Measurements from ENCODE around the gene MARCKS. TPM values are rescaled to one million over a fixed set of nuclear protein-coding genes. Genes with fewer than 3 reads are reported as not detected.
A peak's percentile ranks its signal among the peaks of the same experiment; 100 is the strongest.

The MARCKS gene
- polyA plus RNA-seq, 1 of the 3 experiments (the other 2 are of a cell fraction), result 61.4 TPM

- TF ChIP-seq, protein P1, sequence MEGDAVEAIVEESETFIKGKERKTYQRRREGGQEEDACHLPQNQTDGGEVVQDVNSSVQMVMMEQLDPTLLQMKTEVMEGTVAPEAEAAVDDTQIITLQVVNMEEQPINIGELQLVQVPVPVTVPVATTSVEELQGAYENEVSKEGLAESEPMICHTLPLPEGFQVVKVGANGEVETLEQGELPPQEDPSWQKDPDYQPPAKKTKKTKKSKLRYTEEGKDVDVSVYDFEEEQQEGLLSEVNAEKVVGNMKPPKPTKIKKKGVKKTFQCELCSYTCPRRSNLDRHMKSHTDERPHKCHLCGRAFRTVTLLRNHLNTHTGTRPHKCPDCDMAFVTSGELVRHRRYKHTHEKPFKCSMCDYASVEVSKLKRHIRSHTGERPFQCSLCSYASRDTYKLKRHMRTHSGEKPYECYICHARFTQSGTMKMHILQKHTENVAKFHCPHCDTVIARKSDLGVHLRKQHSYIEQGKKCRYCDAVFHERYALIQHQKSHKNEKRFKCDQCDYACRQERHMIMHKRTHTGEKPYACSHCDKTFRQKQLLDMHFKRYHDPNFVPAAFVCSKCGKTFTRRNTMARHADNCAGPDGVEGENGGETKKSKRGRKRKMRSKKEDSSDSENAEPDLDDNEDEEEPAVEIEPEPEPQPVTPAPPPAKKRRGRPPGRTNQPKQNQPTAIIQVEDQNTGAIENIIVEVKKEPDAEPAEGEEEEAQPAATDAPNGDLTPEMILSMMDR (IDR thresholded peaks at IDR 0.05), result no peak
- TF ChIP-seq TAF1 (IDR thresholded peaks at IDR 0.05; ENCODE audit: borderline replicate concordance, low read depth, low read length) (no peak), FOXJ3 (CRISPR knock-in tag; IDR thresholded peaks at IDR 0.05) (no peak), YY1 (IDR thresholded peaks at IDR 0.05; ENCODE audit: low read depth) (no peak), RFX5 (IDR thresholded peaks at IDR 0.05; ENCODE audit: low read length) (no peak), RXRA (IDR thresholded peaks at IDR 0.05; ENCODE audit: borderline replicate concordance, low read depth) (peak; percentile 73), SMC3 (IDR thresholded peaks at IDR 0.05; ENCODE audit: low read depth, low read length) (no peak), FOXM1 (IDR thresholded peaks at IDR 0.05; ENCODE audit: low read depth) (peak; percentile 72; the same call in 1 of the 2 replicates), RAD21 (IDR thresholded peaks at IDR 0.05; ENCODE audit: low read length) (no peak), EZH2phosphoT487 (IDR thresholded peaks at IDR 0.05; ENCODE audit: borderline replicate concordance, low read depth) (no peak), POLR2AphosphoS5 (IDR thresholded peaks at IDR 0.05; ENCODE audit: low read depth, low read length) (peak; percentile 26; the same call in 1 of the 2 replicates)
Measured at GRCh38 chr6:113833537-113833936, 23.6 kb upstream of the MARCKS start (continued).

- no peak for DNase-seq
- Histone ChIP-seq H2AFZ (ENCODE audit: low read depth) (no peak overlapping the region), H3K9ac (no peak overlapping the region), H4K20me1 (ENCODE audit: insufficient read depth) (no peaks in the 10 kb centered on the region), H3F3A (replicated peaks; ENCODE audit: insufficient read depth) (peaks cover 17% of the 10 kb centered on the region), H3K4me1 (ENCODE audit: control insufficient read depth in 1 of 2, insufficient read depth in 2 of 2, low read depth in 1 of 2, low read length in 1 of 2) (no peaks in the 10 kb centered on the region; a peak in 2 of 4 replicates), H3K4me2 (no peak overlapping the region), H3K9me3 (no peaks in the 10 kb centered on the region), H3K36me3 (replicated peaks in 1 of 2; ENCODE audit: control insufficient read depth in 1 of 2, insufficient read depth in 2 of 2, low read length in 1 of 2) (no peaks in the 10 kb centered on the region), H3K79me2 (ENCODE audit: insufficient read depth) (no peaks in the 10 kb centered on the region), H3K27me3 (ENCODE audit: insufficient read depth) (no peaks in the 10 kb centered on the region), H3K9me2 (no peaks in the 10 kb centered on the region; the same call in 1 of the 2 replicates), H3K4me3 (ENCODE audit: low read depth in 2 of 2, low read length in 1 of 2) (no peak overlapping the region), H3K27ac (ENCODE audit: low read depth in 2 of 2, low read length in 1 of 2) (no peak overlapping the region)
- CTCF ChIA-PET, result no interaction called here
- WGBS (ENCODE audit: low lambda C conversion rate), result 82% methylated on average over 2 of the region's 2 CpGs
- POLR2A ChIA-PET, result no interaction called here
- TF ChIP-seq RFX5 (IDR thresholded peaks at IDR 0.05; ENCODE audit: low read length), result no peak
- no peak for TF ChIP-seq MXI1 (IDR thresholded peaks at IDR 0.05; ENCODE audit: low read depth, low read length)
- TF ChIP-seq USF2 (IDR thresholded peaks at IDR 0.05; ENCODE audit: borderline replicate concordance, low read depth, low read length), result no peak
- no peak for TF ChIP-seq REST (IDR thresholded peaks at IDR 0.05; ENCODE audit: low read depth, low read length)
- no peak for TF ChIP-seq NFIC (IDR thresholded peaks at IDR 0.05; ENCODE audit: borderline replicate concordance)
- no peak for TF ChIP-seq FOXM1 (IDR thresholded peaks at IDR 0.05; ENCODE audit: low read depth)
- TF ChIP-seq MEF2A (IDR thresholded peaks at IDR 0.05; ENCODE audit: borderline replicate concordance, low read depth), result no peak
- TF ChIP-seq TCF12 (IDR thresholded peaks at IDR 0.05), result no peak
- TF ChIP-seq, protein P1 (IDR thresholded peaks at IDR 0.05), result no peak
- TF ChIP-seq SMC3 (IDR thresholded peaks at IDR 0.05; ENCODE audit: low read depth, low read length), result no peak
- no peak for TF ChIP-seq GABPA (IDR thresholded peaks at IDR 0.05; ENCODE audit: low read depth)
- no peak for TF ChIP-seq CHD2 (IDR thresholded peaks at IDR 0.05; ENCODE audit: low read length, partially characterized antibody)
- no peak for TF ChIP-seq JUND (IDR thresholded peaks at IDR 0.05)
- no peak for TF ChIP-seq MAX (IDR thresholded peaks at IDR 0.05; ENCODE audit: low read depth)
- TF ChIP-seq EZH2phosphoT487 (IDR thresholded peaks at IDR 0.05; ENCODE audit: borderline replicate concordance, low read depth), result no peak
- TF ChIP-seq, protein P2, sequence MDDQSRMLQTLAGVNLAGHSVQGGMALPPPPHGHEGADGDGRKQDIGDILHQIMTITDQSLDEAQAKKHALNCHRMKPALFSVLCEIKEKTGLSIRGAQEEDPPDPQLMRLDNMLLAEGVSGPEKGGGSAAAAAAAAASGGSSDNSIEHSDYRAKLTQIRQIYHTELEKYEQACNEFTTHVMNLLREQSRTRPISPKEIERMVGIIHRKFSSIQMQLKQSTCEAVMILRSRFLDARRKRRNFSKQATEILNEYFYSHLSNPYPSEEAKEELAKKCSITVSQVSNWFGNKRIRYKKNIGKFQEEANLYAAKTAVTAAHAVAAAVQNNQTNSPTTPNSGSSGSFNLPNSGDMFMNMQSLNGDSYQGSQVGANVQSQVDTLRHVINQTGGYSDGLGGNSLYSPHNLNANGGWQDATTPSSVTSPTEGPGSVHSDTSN (IDR thresholded peaks at IDR 0.05), result no peak
- TF ChIP-seq FOXJ3 (CRISPR knock-in tag; IDR thresholded peaks at IDR 0.05), result no peak
Measured at GRCh38 chr6:113837170-113837569, 20.0 kb upstream of the MARCKS start.

Data from SK-N-SH (cell line).